Jurkat, Clone E6-1 (cell line): ENCODE measurements around the gene RAP1A.
A peak's percentile ranks its signal among the peaks of the same experiment; 100 is the strongest.
"Not testable (repeated sequence)": the region's sequence is repeated elsewhere in the genome, so short reads cannot be mapped to it uniquely, and the experiment has no call there.

Experiments
- DNase-seq: peaks from one replicate; pipeline ENCODE4 v3.0.0-alpha.2; 2011; ENCODE audit warnings: low read depth, low spot score
- H3K4me3 ChIP-seq: 2 replicates; pipeline ENCODE4 v1.5.1; 2011; ENCODE audit warnings: mild to moderate bottlenecking, low read length, control low read depth, moderate library complexity

The RAP1A gene

GRCh38 chr1:111595807-111596206 lies 23.8 kb upstream of the RAP1A start:
- no peak overlapping the region for H3K4me3 ChIP-seq
- no peak for DNase-seq

GRCh38 chr1:111596499-111596898 lies 23.1 kb upstream of the RAP1A start:
- DNase-seq: no peak
- H3K4me3 ChIP-seq: no peak overlapping the region

GRCh38 chr1:111597426-111597825 lies 22.2 kb upstream of the RAP1A start:
- DNase-seq: no peak
- H3K4me3 ChIP-seq: no peak overlapping the region

GRCh38 chr1:111598544-111598943 lies 21.0 kb upstream of the RAP1A start:
- DNase-seq: peak; percentile 65
- H3K4me3 ChIP-seq: no peak overlapping the region

- no peak for DNase-seq
- no peak overlapping the region for H3K4me3 ChIP-seq
These were observed 19.6 kb upstream of the RAP1A start for GRCh38 chr1:111599781-111600693.

- no peak for DNase-seq
- H3K4me3 ChIP-seq: no peak overlapping the region
These were observed 18.7 kb upstream of the RAP1A start for GRCh38 chr1:111600886-111601386.

GRCh38 chr1:111602302-111602701 lies 17.3 kb upstream of the RAP1A start:
- no peak overlapping the region for H3K4me3 ChIP-seq
- DNase-seq: no peak

GRCh38 chr1:111602974-111603373 lies 16.6 kb upstream of the RAP1A start:
- no peak overlapping the region for H3K4me3 ChIP-seq
- no peak for DNase-seq

GRCh38 chr1:111603979-111604378 lies 15.6 kb upstream of the RAP1A start:
- no peak overlapping the region for H3K4me3 ChIP-seq
- peak; percentile 95 for DNase-seq

GRCh38 chr1:111604931-111605330 lies 14.7 kb upstream of the RAP1A start:
- H3K4me3 ChIP-seq: no peak overlapping the region
- DNase-seq: no peak

GRCh38 chr1:111605576-111605975 lies 14.0 kb upstream of the RAP1A start:
- no peak overlapping the region for H3K4me3 ChIP-seq
- no peak for DNase-seq

- not testable (repeated sequence) for H3K4me3 ChIP-seq, DNase-seq
These were observed 13.0 kb upstream of the RAP1A start for GRCh38 chr1:111606457-111607215.

- not testable (repeated sequence) for H3K4me3 ChIP-seq, DNase-seq
These were observed 11.1 kb upstream of the RAP1A start for GRCh38 chr1:111608528-111608927.

- H3K4me3 ChIP-seq: no peak overlapping the region
- DNase-seq: no peak
These were observed 7.6 kb upstream of the RAP1A start for GRCh38 chr1:111611986-111612385.

GRCh38 chr1:111615870-111616715 lies 3.5 kb upstream of the RAP1A start:
- no peak for DNase-seq
- no peak overlapping the region for H3K4me3 ChIP-seq

GRCh38 chr1:111618081-111618480 lies 1.5 kb upstream of the RAP1A start:
- no peak for DNase-seq
- no peak overlapping the region for H3K4me3 ChIP-seq

GRCh38 chr1:111618961-111619634 lies 491 bp upstream of the RAP1A start:
- DNase-seq: no peak
- peak overlapping the region; percentile 60 for H3K4me3 ChIP-seq

GRCh38 chr1:111620441-111620971 lies 917 bp downstream of the RAP1A start:
- H3K4me3 ChIP-seq: peak overlapping the region; percentile 86
- DNase-seq: no peak
